AG09309 (cell line): ENCODE measurements around the gene PHLDB2.

Source experiments
- DNase-seq: peaks from one replicate; pipeline ENCODE4 v3.0.0-alpha.2; 2010; ENCODE audit warnings: low read depth
- H3K4me3 ChIP-seq: 2 replicates; pipeline ENCODE4 v1.5.1; 2011; ENCODE audit warnings: mild to moderate bottlenecking, low read depth, low read length, moderate library complexity; ENCODE audit not compliant: control insufficient read depth
- TF ChIP-seq, protein P1 (sequence below): IDR thresholded peaks from 2 replicates; pipeline ENCODE4 v1.5.1; 2011; ENCODE audit warnings: mild to moderate bottlenecking, low read depth, low read length, inconsistent platforms; ENCODE audit not compliant: insufficient read depth, control insufficient read depth; ENCODE audit errors: missing control alignments

Gene PHLDB2

DNA sequence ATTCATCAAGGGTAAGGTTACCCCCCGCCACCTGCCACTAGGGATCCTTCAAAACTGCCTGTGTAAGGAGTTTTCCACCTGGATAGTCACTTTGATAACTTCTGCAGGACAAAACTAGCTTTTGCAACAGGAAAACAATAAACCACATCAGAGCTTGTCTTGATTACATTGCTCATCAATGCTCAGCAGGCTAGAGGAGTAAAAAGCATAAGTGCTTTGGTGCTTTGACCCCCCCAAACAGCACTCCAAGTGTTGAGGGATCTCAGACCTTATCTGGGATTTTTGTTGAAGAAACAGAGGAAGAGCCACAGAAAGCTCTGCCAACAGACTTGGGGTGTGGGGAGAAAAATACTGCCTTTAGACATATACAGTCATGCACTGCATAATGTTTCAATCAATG lies 10.8 kb upstream of the PHLDB2 start:
- no peak overlapping the region for H3K4me3 ChIP-seq
- TF ChIP-seq, protein P1, sequence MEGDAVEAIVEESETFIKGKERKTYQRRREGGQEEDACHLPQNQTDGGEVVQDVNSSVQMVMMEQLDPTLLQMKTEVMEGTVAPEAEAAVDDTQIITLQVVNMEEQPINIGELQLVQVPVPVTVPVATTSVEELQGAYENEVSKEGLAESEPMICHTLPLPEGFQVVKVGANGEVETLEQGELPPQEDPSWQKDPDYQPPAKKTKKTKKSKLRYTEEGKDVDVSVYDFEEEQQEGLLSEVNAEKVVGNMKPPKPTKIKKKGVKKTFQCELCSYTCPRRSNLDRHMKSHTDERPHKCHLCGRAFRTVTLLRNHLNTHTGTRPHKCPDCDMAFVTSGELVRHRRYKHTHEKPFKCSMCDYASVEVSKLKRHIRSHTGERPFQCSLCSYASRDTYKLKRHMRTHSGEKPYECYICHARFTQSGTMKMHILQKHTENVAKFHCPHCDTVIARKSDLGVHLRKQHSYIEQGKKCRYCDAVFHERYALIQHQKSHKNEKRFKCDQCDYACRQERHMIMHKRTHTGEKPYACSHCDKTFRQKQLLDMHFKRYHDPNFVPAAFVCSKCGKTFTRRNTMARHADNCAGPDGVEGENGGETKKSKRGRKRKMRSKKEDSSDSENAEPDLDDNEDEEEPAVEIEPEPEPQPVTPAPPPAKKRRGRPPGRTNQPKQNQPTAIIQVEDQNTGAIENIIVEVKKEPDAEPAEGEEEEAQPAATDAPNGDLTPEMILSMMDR, result no peak
- no peak for DNase-seq

DNA sequence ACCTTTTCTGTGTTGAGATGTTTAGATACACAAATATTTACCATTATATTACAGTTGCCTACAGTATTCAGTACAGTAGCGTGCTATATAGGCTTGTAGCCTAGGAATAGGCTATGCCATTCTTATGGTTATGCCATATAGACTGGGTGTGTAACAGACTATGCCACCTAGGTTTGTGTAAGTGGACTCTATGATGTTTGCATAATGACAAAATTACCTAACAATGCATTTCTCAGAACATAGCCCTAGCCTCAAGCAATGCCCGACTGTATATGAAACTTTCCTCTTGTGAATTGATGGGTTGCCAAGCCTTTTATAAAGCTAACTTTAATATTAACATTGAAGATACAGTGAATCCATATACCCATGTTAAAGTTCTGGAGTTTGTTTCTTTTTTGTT lies 10.3 kb upstream of the PHLDB2 start:
- no peak overlapping the region for H3K4me3 ChIP-seq
- TF ChIP-seq, protein P1, result no peak
- DNase-seq, result no peak

DNA sequence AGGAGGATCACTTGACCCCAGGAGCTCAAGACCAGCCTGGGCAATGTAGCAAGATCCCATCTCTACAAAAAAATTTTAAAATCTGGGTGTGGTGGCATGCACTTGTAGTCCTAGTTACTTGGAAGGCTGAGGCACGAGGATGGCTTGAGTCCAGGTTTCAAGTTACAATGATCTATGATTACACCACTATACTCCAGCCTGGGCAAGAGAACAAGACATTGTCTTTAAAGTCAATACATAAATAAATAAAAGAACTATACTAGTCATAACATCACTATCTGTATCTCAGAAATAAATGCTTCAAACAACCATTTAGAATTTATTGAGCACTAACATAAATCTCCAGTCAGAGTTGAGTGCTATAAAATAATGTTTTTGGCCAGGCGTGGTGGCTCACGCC lies 8.5 kb upstream of the PHLDB2 start:
- TF ChIP-seq, protein P1, result no peak
- no peak for DNase-seq
- H3K4me3 ChIP-seq, result no peak overlapping the region

DNA sequence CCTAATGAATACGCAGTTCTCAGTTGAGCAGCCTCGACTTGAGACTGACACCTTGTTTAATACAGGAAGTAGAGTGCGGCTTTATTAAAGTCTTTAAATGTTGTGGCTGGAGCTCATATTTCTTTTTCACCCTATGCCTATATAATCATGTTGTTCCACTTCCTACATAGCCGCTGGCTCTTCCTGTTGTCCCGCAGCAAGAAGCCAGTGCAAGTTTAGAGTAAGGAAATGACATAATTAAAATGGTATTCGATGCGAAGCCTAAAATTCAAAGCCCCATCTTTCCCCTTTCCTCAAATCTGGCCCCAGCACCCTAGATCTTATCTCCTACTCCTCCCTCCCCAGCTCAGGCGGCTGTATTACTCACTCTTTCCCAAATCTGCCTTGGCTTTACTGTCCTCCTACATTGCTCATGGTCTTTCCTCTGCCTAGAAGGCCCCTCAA lies 7.5 kb upstream of the PHLDB2 start:
- H3K4me3 ChIP-seq, result no peak overlapping the region
- TF ChIP-seq, protein P1, result no peak
- peak; percentile 34 for DNase-seq

DNA sequence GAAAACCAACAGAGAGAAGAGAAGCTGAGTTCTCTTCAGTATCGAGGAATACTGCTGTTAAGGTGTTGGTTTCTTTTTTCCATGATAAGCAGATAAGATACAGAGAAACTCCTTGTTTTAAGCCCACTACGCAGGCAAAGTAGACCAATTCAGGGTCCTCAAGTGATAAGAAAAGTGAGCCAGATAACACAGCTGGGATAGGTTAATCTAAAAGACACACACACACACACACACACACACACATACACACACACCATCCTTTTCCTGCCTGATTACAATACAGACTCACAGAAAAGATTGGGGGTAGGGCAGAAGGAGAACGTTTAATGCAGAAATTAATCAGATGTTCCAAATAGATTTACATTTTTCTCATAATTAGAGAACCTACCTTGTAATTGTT lies 6.5 kb upstream of the PHLDB2 start:
- DNase-seq, result no peak
- TF ChIP-seq, protein P1, result no peak
- no peak overlapping the region for H3K4me3 ChIP-seq

DNA sequence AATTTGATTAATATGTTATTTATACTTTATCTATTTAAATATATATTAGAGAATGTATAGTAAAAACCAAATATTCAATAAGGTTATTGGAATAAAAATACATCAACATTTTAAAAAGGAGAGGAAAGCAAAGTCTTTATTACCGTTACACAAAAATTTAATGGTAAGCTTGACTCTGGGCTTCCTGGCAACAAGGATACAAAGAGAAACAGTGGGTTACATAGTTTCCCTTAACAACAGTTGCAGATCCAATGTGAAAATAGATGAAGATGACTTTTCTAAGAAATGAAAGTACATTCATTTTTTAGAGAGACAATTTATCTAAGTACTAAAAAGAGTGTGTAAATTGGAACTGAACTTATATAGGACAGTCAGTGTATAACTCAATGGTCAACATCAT lies 6.0 kb upstream of the PHLDB2 start:
- DNase-seq, result no peak
- no peak overlapping the region for H3K4me3 ChIP-seq
- TF ChIP-seq, protein P1, result no peak

DNA sequence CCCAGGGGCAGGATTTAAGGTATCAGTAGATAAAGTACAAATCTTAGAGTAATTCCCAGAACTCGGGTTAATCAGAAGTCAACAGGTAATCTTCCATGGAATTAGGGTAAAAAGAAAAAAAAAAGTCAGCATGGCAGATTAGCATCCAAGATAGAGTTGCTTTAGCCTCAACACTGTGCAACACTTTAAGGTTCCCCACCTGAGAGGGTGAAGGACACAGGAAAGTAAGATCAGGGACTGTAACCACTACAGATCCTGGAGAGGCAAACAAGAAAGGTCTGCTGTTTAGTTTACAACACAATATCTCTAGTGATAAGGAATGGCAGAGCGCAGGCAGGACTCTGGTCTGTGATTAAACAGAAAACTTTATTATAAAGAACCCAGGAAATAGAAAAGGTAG lies 4.1 kb upstream of the PHLDB2 start:
- TF ChIP-seq, protein P1, result no peak
- no peak overlapping the region for H3K4me3 ChIP-seq

More for the DNA sequence above, 4.1 kb upstream of the PHLDB2 start:
- no peak for DNase-seq
